Adrenal gland (tissue), 12 donors: ENCODE data around the gene FTH1. TPM values are rescaled to one million over a fixed set of nuclear protein-coding genes. Genes with fewer than 3 reads are reported as not detected.

Source experiments
- DNase-seq, 7 donors: peaks; one replicate each; pipeline ENCODE4 v3.0.0-alpha.2; 2019 to 2020
- H3K27ac ChIP-seq, 5 donors: fragments of 200-600 bp; sonication (generic) in 4 of 5; 1 replicate in 3 of 5; 2 replicates in 2 of 5; pipeline versions ENCODE4 v1.5.1 to v1.8.0; 2016 to 2020; ENCODE audit warnings: mild to moderate bottlenecking in 1 of 5
- H3K27me3 ChIP-seq: fragments of 200-600 bp; 2 replicates; pipeline ENCODE4 v1.8.0; 2021
- H3K36me3 ChIP-seq, 2 donors: fragments of 200-600 bp; replicated peaks in 1 of 2; 1 replicate in 1 of 2; 2 replicates in 1 of 2; pipeline versions ENCODE4 v1.5.1 to v1.8.0; 2018 to 2022
- H3K4me1 ChIP-seq, 2 donors: fragments of 200-600 bp; replicated peaks in 1 of 2; 1 replicate in 1 of 2; 2 replicates in 1 of 2; pipeline versions ENCODE4 v1.5.1 to v1.8.0; 2018 to 2021
- H3K4me3 ChIP-seq, 4 donors: fragments of 200-600 bp; sonication (generic) in 3 of 4; one replicate each; pipeline ENCODE4 v1.5.1; 2016 to 2018
- H3K9me3 ChIP-seq, 3 donors: fragments of 200-600 bp; sonication (generic) in 1 of 3; replicated peaks in 1 of 3; 1 replicate in 2 of 3; 2 replicates in 1 of 3; pipeline versions ENCODE4 v1.5.1 to v1.8.0; 2016 to 2021
- POLR2A ChIP-seq, 2 donors: fragments of 450-650 bp; IDR thresholded peaks; one replicate each; pipeline ENCODE4 v1.6.1; 2017; ENCODE audit warnings: antibody characterized with exemption in 2 of 2, mild to moderate bottlenecking in 2 of 2, moderate library complexity in 1 of 2
- WGBS, 4 donors: extraction: QIAGEN DNeasy Blood & Tissue Kit in 2 of 4; methylation state at CpG; one replicate each; pipeline versions ENCODE4 v1.1.5 to v1.1.7; 2013 to 2017; 5-methylcytosine and 5-hydroxymethylcytosine counted together
- intact Hi-C, 2 donors: fragments of 100-400 bp; cut with DNase I; formaldehyde crosslinking; loops; one replicate each; pipeline versions ENCODE4 v1.14.1 to v1.15.0; 2022 to 2023
- polyA plus RNA-seq, 3 donors: library from polyadenylated mRNA; stranded (reverse); fragments of 200-250 nt in 2 of 3; fragments of 350-450 nt in 1 of 3; fragmentation: Illumina TruSeq in 1 of 3; extraction: RNeasy Lipid Tissue Mini Kit (QIAGEN cat#74804) in 1 of 3; gene quantifications; one replicate each; pipeline ENCODE4 v1.2.3, GENCODE V29; 2013 to 2014
- total RNA-seq, 9 donors: library from RNA; depleted of rRNA in 4 of 9; stranded (reverse); fragments of >200 nt in 4 of 9; fragments of 120-200 nt in 1 of 9; fragmentation: NEBNext Ultra II Directional in 1 of 9; extraction: Animal tissue kit (Norgen Biotek cat#: 25700) in 1 of 9; gene quantifications; one replicate each; pipeline versions ENCODE4 v1.1.0 to v1.2.4, GENCODE V29; 2013 to 2023
- TF ChIP-seq, protein P1 (sequence below), 6 experiments: fragments of 450-650 bp in 4 of 6; fragments of 200-600 bp in 2 of 6; sonication (generic) in 1 of 6; IDR thresholded peaks; 1 replicate in 5 of 6; 2 replicates in 1 of 6; pipeline versions ENCODE4 v1.5.1 to v1.8.0; 2016 to 2021; ENCODE audit warnings: antibody characterized with exemption in 6 of 6, mild to moderate bottlenecking in 2 of 6, moderate library complexity in 1 of 6
- donor health status: healthy with polysubstance abuse.
- donor health status: Bipolar disorder and iron deficiency.
- donor health status: DM: yes; HTN: yes; CAD: no.
- donor health status: DM: no; HTN: no; CAD: no.
- donor health status: DM: no; HTN: no; CAD: no.
- donor health status: DM: yes; HTN: yes; CAD: no.

FTH1 gene
- total and polyA plus RNA-seq, 12 donors, result 530 to 5,565 (median 3,420) TPM

GRCh38 chr11:61996933-61997332 lies 29.5 kb upstream of the FTH1 start:
- Histone ChIP-seq H3K4me1 (peaks cover 7 to 16% of the 10 kb centered on the region in 2 donors), H3K4me3 (no peak overlapping the region), H3K27ac (no peak overlapping the region), H3K36me3 (no peaks in the 10 kb centered on the region), H3K9me3 (no peaks in the 10 kb centered on the region), H3K27me3 (no peaks in the 10 kb centered on the region)
- DNase-seq, result no peak
- intact Hi-C loops, result no loop called here
- WGBS, 4 donors, result 89 to 98% (median 96%) methylated on average over 4 of the region's 4 CpGs
- TF ChIP-seq, protein P1, sequence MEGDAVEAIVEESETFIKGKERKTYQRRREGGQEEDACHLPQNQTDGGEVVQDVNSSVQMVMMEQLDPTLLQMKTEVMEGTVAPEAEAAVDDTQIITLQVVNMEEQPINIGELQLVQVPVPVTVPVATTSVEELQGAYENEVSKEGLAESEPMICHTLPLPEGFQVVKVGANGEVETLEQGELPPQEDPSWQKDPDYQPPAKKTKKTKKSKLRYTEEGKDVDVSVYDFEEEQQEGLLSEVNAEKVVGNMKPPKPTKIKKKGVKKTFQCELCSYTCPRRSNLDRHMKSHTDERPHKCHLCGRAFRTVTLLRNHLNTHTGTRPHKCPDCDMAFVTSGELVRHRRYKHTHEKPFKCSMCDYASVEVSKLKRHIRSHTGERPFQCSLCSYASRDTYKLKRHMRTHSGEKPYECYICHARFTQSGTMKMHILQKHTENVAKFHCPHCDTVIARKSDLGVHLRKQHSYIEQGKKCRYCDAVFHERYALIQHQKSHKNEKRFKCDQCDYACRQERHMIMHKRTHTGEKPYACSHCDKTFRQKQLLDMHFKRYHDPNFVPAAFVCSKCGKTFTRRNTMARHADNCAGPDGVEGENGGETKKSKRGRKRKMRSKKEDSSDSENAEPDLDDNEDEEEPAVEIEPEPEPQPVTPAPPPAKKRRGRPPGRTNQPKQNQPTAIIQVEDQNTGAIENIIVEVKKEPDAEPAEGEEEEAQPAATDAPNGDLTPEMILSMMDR (IDR thresholded peaks at IDR 0.05), result no peak
- no peak for TF ChIP-seq POLR2A (IDR thresholded peaks at IDR 0.05)

DNA sequence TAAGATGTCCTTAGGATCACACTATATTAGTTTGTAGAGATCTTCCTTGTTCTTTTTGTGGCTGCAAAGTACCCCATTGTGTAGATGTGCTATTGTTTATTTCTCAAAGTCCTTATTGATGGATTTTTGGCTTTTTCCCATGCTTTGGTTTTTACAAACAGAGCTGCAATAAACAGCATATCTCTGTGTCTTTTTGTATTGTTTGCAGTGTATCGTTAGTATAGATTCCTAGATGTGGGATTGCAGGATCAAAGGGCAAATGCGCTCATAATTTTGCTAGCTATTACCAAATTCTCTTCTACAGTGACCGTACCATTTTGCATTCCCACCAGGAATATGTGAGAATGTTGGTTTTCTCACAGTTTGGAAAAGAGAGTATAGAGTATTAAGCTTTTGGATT lies 27.5 kb upstream of the FTH1 start:
- no peak for DNase-seq
- H3K36me3 ChIP-seq, result no peaks in the 10 kb centered on the region
- no peaks in the 10 kb centered on the region for H3K4me1 ChIP-seq
- WGBS, 4 donors, result 92 to 99% (median 94%) methylated on average over 3 of the region's 3 CpGs
- no peak overlapping the region for H3K27ac ChIP-seq
- no peak for TF ChIP-seq POLR2A (IDR thresholded peaks at IDR 0.05)
- H3K9me3 ChIP-seq, result no peaks in the 10 kb centered on the region
- intact Hi-C loops, result no loop called here
- H3K4me3 ChIP-seq, result no peak overlapping the region
- H3K27me3 ChIP-seq, result no peaks in the 10 kb centered on the region

DNA sequence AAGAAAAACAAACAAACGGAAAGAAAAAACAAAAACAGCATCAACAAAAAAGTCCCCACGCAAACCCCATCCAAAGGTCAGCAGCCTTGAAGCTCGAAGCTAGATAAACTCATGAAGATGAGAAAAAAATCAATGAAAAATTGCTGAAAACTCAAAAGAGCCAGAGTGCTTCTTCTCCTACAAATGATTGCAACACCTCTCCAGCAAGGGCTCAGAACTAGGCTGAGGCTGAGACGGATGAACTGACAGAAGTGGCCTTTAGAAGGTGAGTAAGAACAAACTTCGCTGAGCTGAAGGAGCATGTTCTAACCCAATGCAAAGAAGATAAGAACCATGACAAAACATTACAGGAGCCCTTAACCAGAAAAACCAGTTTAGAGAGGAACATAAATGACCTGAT lies 18.4 kb upstream of the FTH1 start:
- peaks cover 5 to 7% of the 10 kb centered on the region in 2 donors for H3K4me1 ChIP-seq
- intact Hi-C loops, result no loop called here
- 47 to 53% (median 48%) methylated on average over 5 of the region's 5 CpGs for WGBS, 4 donors
- H3K4me3 ChIP-seq, result no peak overlapping the region
- TF ChIP-seq POLR2A (IDR thresholded peaks at IDR 0.05), result no peak
- TF ChIP-seq, protein P1 (IDR thresholded peaks at IDR 0.05), result no peak
- no peaks in the 10 kb centered on the region for H3K9me3 ChIP-seq
- no peaks in the 10 kb centered on the region for H3K27me3 ChIP-seq
- DNase-seq, result peak in 2 of 7 donors; percentile 33 to 48
- H3K36me3 ChIP-seq, result no peaks in the 10 kb centered on the region
- no peak overlapping the region for H3K27ac ChIP-seq

- peaks cover 13 to 14% of the 10 kb centered on the region in 2 donors for H3K4me1 ChIP-seq
- WGBS, 4 donors, result 20 to 56% (median 46%) methylated on average over 1 of the region's 1 CpG
- peak overlapping the region in 2 of 5 donors; percentile 45 to 48 for H3K27ac ChIP-seq
- no peak overlapping the region for H3K4me3 ChIP-seq
- TF ChIP-seq, protein P1 (IDR thresholded peaks at IDR 0.05), result peak in 1 of 6 experiments; percentile 6
- TF ChIP-seq POLR2A (IDR thresholded peaks at IDR 0.05), result no peak
- DNase-seq, result peak; percentile 90 to 99 (median 97)
- no peaks in the 10 kb centered on the region for H3K27me3 ChIP-seq
- no peaks in the 10 kb centered on the region for H3K36me3 ChIP-seq
- intact Hi-C loops, result no loop called here
- no peaks in the 10 kb centered on the region for H3K9me3 ChIP-seq
Measured at GRCh38 chr11:61983419-61983818, 16.0 kb upstream of the FTH1 start.

GRCh38 chr11:61980783-61981541 lies 13.5 kb upstream of the FTH1 start:
- H3K4me1 ChIP-seq, result peaks cover 12 to 19% of the 10 kb centered on the region in 2 donors
- intact Hi-C loops, result no loop called here
- H3K9me3 ChIP-seq, result no peaks in the 10 kb centered on the region
- no peaks in the 10 kb centered on the region for H3K27me3 ChIP-seq
- no peak overlapping the region for H3K4me3 ChIP-seq
- peak in 1 of 7 donors; percentile 48 for DNase-seq
- no peak overlapping the region for H3K27ac ChIP-seq
- 87 to 90% (median 89%) methylated on average over 10 of the region's 10 CpGs for WGBS, 4 donors
- H3K36me3 ChIP-seq, result no peaks in the 10 kb centered on the region
- TF ChIP-seq, protein P1 (IDR thresholded peaks at IDR 0.05), result no peak
- no peak for TF ChIP-seq POLR2A (IDR thresholded peaks at IDR 0.05)
